A549 (cell line): ENCODE measurements around the gene CARD14. TPM values are rescaled to one million over a fixed set of nuclear protein-coding genes. Genes with fewer than 3 reads are reported as not detected.

Source experiments
- ATAC-seq, 2 experiments: fragments of 200-7000 bp in 1 of 2; fragments of >200 bp in 1 of 2; cut with Nextera tagmentation in 1 of 2; cut with Tn5 transposase in 1 of 2; 3 replicates each; pipeline versions ENCODE4 v1.8.0 to v1.9.1; 2018 to 2020; ENCODE audit warnings: mild to moderate bottlenecking in 1 of 2, moderate library complexity in 1 of 2
- CTCF ChIA-PET: fragments of 300-600 bp; sonication (Branson Sonifier 250); formaldehyde crosslinking; extraction: SDS; loops from one replicate; lab custom pipeline; 2021; ENCODE audit warnings: antibody characterized with exemption, inconsistent platforms; lab: Yijun Ruan, JAX
- POLR2A ChIA-PET: fragments of 350-600 bp; formaldehyde crosslinking; extraction: SDS; loops from one replicate; lab custom pipeline; 2021; ENCODE audit warnings: antibody characterized with exemption, inconsistent platforms; lab: Yijun Ruan, JAX
- DNase-seq, 2 experiments: peaks; one replicate each; pipeline versions ENCODE4 v3.0.0 to v3.0.0-alpha.2; 2011 to 2016; ENCODE audit warnings: low read depth in 1 of 2, low spot score in 1 of 2
- FAIRE-seq: peaks from 2 replicates; lab custom pipeline; 2011; peaks lifted over from hg19 to GRCh38; lab: Jason Lieb, UNC
- H3K27ac ChIP-seq, 2 experiments: fragments of >200 bp; sonication (Bioruptor Twin); formaldehyde crosslinking; 3 replicates each; pipeline ENCODE4 v1.5.1; 2016 to 2017
- H3K4me1 ChIP-seq: fragments of >200 bp; sonication (Bioruptor Twin); formaldehyde crosslinking; 3 replicates; pipeline ENCODE4 v1.6.1; 2016
- H3K4me2 ChIP-seq: fragments of >200 bp; sonication (Bioruptor Twin); formaldehyde crosslinking; 3 replicates; pipeline ENCODE4 v1.6.1; 2016
- H3K4me3 ChIP-seq: fragments of >200 bp; sonication (Bioruptor Twin); formaldehyde crosslinking; 3 replicates; pipeline ENCODE4 v1.5.1; 2016
- H3K9me3 ChIP-seq: fragments of >200 bp; sonication (Bioruptor Twin); formaldehyde crosslinking; 3 replicates; pipeline ENCODE4 v1.6.1; 2016
- BHLHE40 ChIP-seq: IDR thresholded peaks from 2 replicates; pipeline ENCODE4 v1.6.1; 2012; ENCODE audit warnings: low read depth, low read length, inconsistent platforms
- CBX8 ChIP-seq: fragments of 200-600 bp; sonication (generic); IDR thresholded peaks from 2 replicates; pipeline ENCODE4 v1.6.1; 2016
- CHD2 ChIP-seq: fragments of 150-350 bp; IDR thresholded peaks from 2 replicates; pipeline ENCODE4 v1.6.1; 2014; ENCODE audit warnings: low read length; ENCODE audit not compliant: partially characterized antibody
- EP300 ChIP-seq, 2 experiments: fragments of >200 bp; sonication (Bioruptor Twin); formaldehyde crosslinking; IDR thresholded peaks; 2 replicates in 1 of 2; 3 replicates in 1 of 2; pipeline ENCODE4 v1.6.1; 2016 to 2017
- HEYL ChIP-seq: fragments of 250-450 bp; sonication (Bioruptor Pico); IDR thresholded peaks from 2 replicates; pipeline ENCODE4 v1.8.0; 2021; ENCODE audit warnings: mild to moderate bottlenecking, moderate library complexity
- HOXA7 ChIP-seq: fragments of 250-450 bp; sonication (Bioruptor Pico); IDR thresholded peaks from 2 replicates; pipeline ENCODE4 v1.5.0; 2020; ENCODE audit warnings: mild to moderate bottlenecking, moderate library complexity
- HOXB5 ChIP-seq: fragments of 250-450 bp; sonication (Bioruptor Pico); IDR thresholded peaks from 2 replicates; pipeline ENCODE4 v1.5.0; 2020; ENCODE audit warnings: mild to moderate bottlenecking, moderate library complexity
- JUNB ChIP-seq: fragments of >200 bp; sonication (Bioruptor Twin); formaldehyde crosslinking; IDR thresholded peaks from 2 replicates; pipeline ENCODE4 v1.6.1; 2016
- KDM5A ChIP-seq: fragments of 200-600 bp; sonication (generic); IDR thresholded peaks from 2 replicates; pipeline ENCODE4 v1.6.1; 2016; ENCODE audit warnings: antibody characterized with exemption, mild to moderate bottlenecking
- MAFK ChIP-seq: fragments of 450-650 bp; IDR thresholded peaks from 2 replicates; pipeline ENCODE4 v1.6.1; 2014; ENCODE audit not compliant: partially characterized antibody
- MAZ ChIP-seq: fragments of 150-350 bp; IDR thresholded peaks from 2 replicates; pipeline ENCODE4 v1.6.1; 2014; ENCODE audit warnings: antibody characterized with exemption, low read depth, low read length, borderline replicate concordance
- NFE2L2 ChIP-seq: fragments of 150-350 bp; conservative IDR thresholded peaks from 2 replicates; pipeline ENCODE4 v1.6.1; 2014; ENCODE audit warnings: low read length
- NPAS2 ChIP-seq: fragments of 250-450 bp; sonication (Bioruptor Pico); IDR thresholded peaks from 2 replicates; pipeline ENCODE4 v1.8.0; 2022; ENCODE audit warnings: mild to moderate bottlenecking, moderate library complexity, borderline replicate concordance
- PHF8 ChIP-seq: fragments of 200-600 bp; sonication (generic); IDR thresholded peaks from 2 replicates; pipeline ENCODE4 v1.6.1; 2016; ENCODE audit warnings: low read depth, mild to moderate bottlenecking, antibody characterized with exemption, moderate library complexity, borderline replicate concordance
- RAD21 ChIP-seq, 2 experiments: fragments of >200 bp in 1 of 2; sonication (Bioruptor Twin) in 1 of 2; formaldehyde crosslinking in 1 of 2; IDR thresholded peaks in 1 of 2; conservative IDR thresholded peaks in 1 of 2; 2 replicates in 1 of 2; 3 replicates in 1 of 2; pipeline ENCODE4 v1.6.1; 2012 to 2018; ENCODE audit warnings: inconsistent platforms in 1 of 2
- RARB ChIP-seq: fragments of 250-450 bp; sonication (Bioruptor Pico); IDR thresholded peaks from 2 replicates; pipeline ENCODE4 v1.8.0; 2021; ENCODE audit warnings: mild to moderate bottlenecking, moderate library complexity
- RCOR1 ChIP-seq: fragments of 150-350 bp; IDR thresholded peaks from 2 replicates; pipeline ENCODE4 v1.6.1; 2014; ENCODE audit warnings: antibody characterized with exemption, low read length, low read depth
- SMC3 ChIP-seq: fragments of >200 bp; sonication (Bioruptor Twin); formaldehyde crosslinking; IDR thresholded peaks from 3 replicates; pipeline ENCODE4 v1.6.1; 2018; ENCODE audit warnings: inconsistent platforms
- SREBF2 ChIP-seq: fragments of 450-650 bp; IDR thresholded peaks from 2 replicates; pipeline ENCODE4 v1.6.1; 2014; ENCODE audit warnings: mild to moderate bottlenecking, moderate library complexity
- USF2 ChIP-seq: fragments of 450-650 bp; IDR thresholded peaks from 2 replicates; pipeline ENCODE4 v1.6.1; 2014; ENCODE audit warnings: antibody characterized with exemption
- ZSCAN20 ChIP-seq: fragments of 250-450 bp; sonication (Bioruptor Pico); IDR thresholded peaks from 2 replicates; pipeline ENCODE4 v1.8.0; 2022; ENCODE audit warnings: mild to moderate bottlenecking, moderate library complexity
- WGBS: methylation state at CpG from one replicate; pipeline ENCODE4 v1.1.6; 2017; ENCODE audit errors: missing lambda C conversion rate; 5-methylcytosine and 5-hydroxymethylcytosine counted together
- polyA plus RNA-seq, 4 experiments: library from polyadenylated mRNA; depleted of rRNA in 3 of 4; stranded (reverse); fragments of >200 nt; fragmentation: RNase III in 1 of 4; extraction: RNeasy Plus Mini Kit Qiagen cat#74134 plus additional on column Dnase treatment in 1 of 4; gene quantifications; 2 replicates in 3 of 4; 3 replicates in 1 of 4; pipeline ENCODE4 v1.2.3, GENCODE V29; 2011 to 2017
- TF ChIP-seq, protein P1 (sequence below): IDR thresholded peaks from 2 replicates; pipeline ENCODE4 v1.6.1; 2012
- TF ChIP-seq, protein P2 (sequence below): IDR thresholded peaks from 2 replicates; pipeline ENCODE4 v1.6.1; 2012
- TF ChIP-seq, protein P3 (sequence below): fragments of >200 bp; sonication (Bioruptor Twin); formaldehyde crosslinking; IDR thresholded peaks from 3 replicates; pipeline ENCODE4 v1.6.1; 2016
- TF ChIP-seq, protein P4 (sequence below): fragments of 150-350 bp; IDR thresholded peaks from 2 replicates; pipeline ENCODE4 v1.6.1; 2014; ENCODE audit warnings: low read depth, mild to moderate bottlenecking, low read length

CARD14 gene
- polyA plus RNA-seq, 2 of the 4 experiments (the other 2 are of a cell fraction) = 0.17 to 0.18 TPM

- ChIA-PET POLR2A (no interaction called here), CTCF (interaction anchor here (0.6 to 7.9 kb wide), 8 partner anchors 9 to 177 kb away, joined by 3 to 60 read pairs (median 6); partner anchors contain the start of gene GAA)
- ATAC-seq (no peak; a peak in 1 of 6 replicates), DNase-seq (no peak)
- Histone ChIP-seq H3K9me3 (no peaks in the 10 kb centered on the region), H3K4me1 (peaks cover 11% of the 10 kb centered on the region), H3K4me3 (no peak overlapping the region)
- WGBS = 86% methylated on average over 12 of the region's 12 CpGs
- no peak for TF ChIP-seq CBX8
- no peak for TF ChIP-seq JUNB
- TF ChIP-seq RARB = no peak
- no peak for TF ChIP-seq MAFK
- TF ChIP-seq, protein P1, sequence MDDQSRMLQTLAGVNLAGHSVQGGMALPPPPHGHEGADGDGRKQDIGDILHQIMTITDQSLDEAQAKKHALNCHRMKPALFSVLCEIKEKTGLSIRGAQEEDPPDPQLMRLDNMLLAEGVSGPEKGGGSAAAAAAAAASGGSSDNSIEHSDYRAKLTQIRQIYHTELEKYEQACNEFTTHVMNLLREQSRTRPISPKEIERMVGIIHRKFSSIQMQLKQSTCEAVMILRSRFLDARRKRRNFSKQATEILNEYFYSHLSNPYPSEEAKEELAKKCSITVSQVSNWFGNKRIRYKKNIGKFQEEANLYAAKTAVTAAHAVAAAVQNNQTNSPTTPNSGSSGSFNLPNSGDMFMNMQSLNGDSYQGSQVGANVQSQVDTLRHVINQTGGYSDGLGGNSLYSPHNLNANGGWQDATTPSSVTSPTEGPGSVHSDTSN = no peak
- TF ChIP-seq HOXB5 = no peak
- TF ChIP-seq NFE2L2 = no peak
- TF ChIP-seq, all 56 proteins: peak for 0
- FAIRE-seq = no peak
- H3K4me2 ChIP-seq = no peak overlapping the region
- H3K27ac ChIP-seq = no peak overlapping the region
Measured at GRCh38 chr17:80182845-80183223, 13.0 kb downstream of the CARD14 start.

GRCh38 chr17:80183581-80184422, 14.0 kb downstream of the CARD14 start:
- FAIRE-seq = no peak
- DNase-seq = no peak
- ChIA-PET CTCF (interaction anchor here (0.6 to 7.9 kb wide), 8 partner anchors 8 to 83 kb away, joined by 3 to 60 read pairs (median 4); partner anchors contain the start of gene GAA), POLR2A (no interaction called here)
- Histone ChIP-seq H3K4me3 (no peak overlapping the region), H3K4me1 (peaks cover 15% of the 10 kb centered on the region), H3K9me3 (no peaks in the 10 kb centered on the region), H3K27ac (peak overlapping the region in 1 of 2 experiments; percentile 18; a peak in 1 of 6 replicates), H3K4me2 (no peak overlapping the region)
- WGBS = 76% methylated on average over 25 of the region's 26 CpGs
- ATAC-seq = no peak
- TF ChIP-seq PHF8 (no peak), KDM5A (no peak), BHLHE40 (no peak), CHD2 (no peak), NFE2L2 (no peak), MAZ (no peak), USF2 (no peak), ZSCAN20 (CRISPR knock-in tag) (no peak), SREBF2 (no peak), SMC3 (no peak), RAD21 (conservative IDR thresholded peaks at IDR 0.05 in 1 of 2, IDR thresholded peaks at IDR 0.05 in 1 of 2) (no peak), HEYL (CRISPR knock-in tag) (no peak), RCOR1 (no peak), HOXA7 (CRISPR knock-in tag) (no peak), NPAS2 (CRISPR knock-in tag) (no peak), EP300 (IDR thresholded peaks at IDR 0.05) (no peak)
- TF ChIP-seq, protein P2, sequence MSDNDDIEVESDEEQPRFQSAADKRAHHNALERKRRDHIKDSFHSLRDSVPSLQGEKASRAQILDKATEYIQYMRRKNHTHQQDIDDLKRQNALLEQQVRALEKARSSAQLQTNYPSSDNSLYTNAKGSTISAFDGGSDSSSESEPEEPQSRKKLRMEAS = no peak
- TF ChIP-seq, protein P3, sequence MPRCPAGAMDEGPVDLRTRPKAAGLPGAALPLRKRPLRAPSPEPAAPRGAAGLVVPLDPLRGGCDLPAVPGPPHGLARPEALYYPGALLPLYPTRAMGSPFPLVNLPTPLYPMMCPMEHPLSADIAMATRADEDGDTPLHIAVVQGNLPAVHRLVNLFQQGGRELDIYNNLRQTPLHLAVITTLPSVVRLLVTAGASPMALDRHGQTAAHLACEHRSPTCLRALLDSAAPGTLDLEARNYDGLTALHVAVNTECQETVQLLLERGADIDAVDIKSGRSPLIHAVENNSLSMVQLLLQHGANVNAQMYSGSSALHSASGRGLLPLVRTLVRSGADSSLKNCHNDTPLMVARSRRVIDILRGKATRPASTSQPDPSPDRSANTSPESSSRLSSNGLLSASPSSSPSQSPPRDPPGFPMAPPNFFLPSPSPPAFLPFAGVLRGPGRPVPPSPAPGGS = no peak
- TF ChIP-seq, protein P4, sequence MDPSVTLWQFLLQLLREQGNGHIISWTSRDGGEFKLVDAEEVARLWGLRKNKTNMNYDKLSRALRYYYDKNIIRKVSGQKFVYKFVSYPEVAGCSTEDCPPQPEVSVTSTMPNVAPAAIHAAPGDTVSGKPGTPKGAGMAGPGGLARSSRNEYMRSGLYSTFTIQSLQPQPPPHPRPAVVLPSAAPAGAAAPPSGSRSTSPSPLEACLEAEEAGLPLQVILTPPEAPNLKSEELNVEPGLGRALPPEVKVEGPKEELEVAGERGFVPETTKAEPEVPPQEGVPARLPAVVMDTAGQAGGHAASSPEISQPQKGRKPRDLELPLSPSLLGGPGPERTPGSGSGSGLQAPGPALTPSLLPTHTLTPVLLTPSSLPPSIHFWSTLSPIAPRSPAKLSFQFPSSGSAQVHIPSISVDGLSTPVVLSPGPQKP = no peak
